Measurements from ENCODE around the gene RNASE7. TPM values are rescaled to one million over a fixed set of nuclear protein-coding genes. Genes with fewer than 3 reads are reported as not detected.

RNASE7 gene
- total and polyA plus RNA-seq, 11 donors: 0.04 TPM; not detected in 10

- DNase-seq (peak in 4 of 5 donors; percentile 57 to 69 (median 66)), ATAC-seq (peak; percentile 23 to 46 (median 32))
- Histone ChIP-seq H3K27me3 (peaks cover 0 to 6% (median 0%) of the 10 kb centered on the region in 9 donors), H3K27ac (peak overlapping the region in 11 of 12 donors; percentile 87 to 99 (median 93)), H3K4me1 (peaks cover 0 to 40% (median 28%) of the 10 kb centered on the region in 12 donors), H3K9me3 (no peaks in the 10 kb centered on the region), H3K4me3 (peak overlapping the region; percentile 14 to 99 (median 82)), H3K36me3 (peaks cover 0 to 12% (median 5%) of the 10 kb centered on the region in 9 donors)
- TF ChIP-seq CTCF (IDR thresholded peaks at IDR 0.05) (peak; percentile 57 to 79 (median 67)), POLR2A (IDR thresholded peaks at IDR 0.05) (no peak)
- WGBS, 4 donors: 2 to 4% (median 3%) methylated on average over 43 to 45 of the region's 45 CpGs
- intact Hi-C loops (cut with DNase I): loop anchor here in 9 of 10 donors (1.0 to 5.0 kb wide), 8 partner anchors 22 to 39 kb away; partner anchors contain the start of gene TMEM253 (in 1 of the 9)
Observed at GRCh38 chr14:21068521-21069387, 26.6 kb downstream of the RNASE7 start.

GRCh38 chr14:21069388-21070082 lies 27.4 kb downstream of the RNASE7 start:
- Histone ChIP-seq H3K9me3 (no peaks in the 10 kb centered on the region), H3K27ac (peak overlapping the region; percentile 86 to 99 (median 92)), H3K36me3 (peaks cover 0 to 20% (median 13%) of the 10 kb centered on the region in 9 donors), H3K27me3 (peaks cover 0 to 6% (median 0%) of the 10 kb centered on the region in 9 donors), H3K4me1 (peaks cover 0 to 40% (median 28%) of the 10 kb centered on the region in 12 donors), H3K4me3 (peak overlapping the region; percentile 68 to 99 (median 82))
- WGBS, 4 donors: 0 to 3% (median 1%) methylated on average over 30 to 40 of the region's 40 CpGs
- TF ChIP-seq CTCF (IDR thresholded peaks at IDR 0.05) (no peak), POLR2A (IDR thresholded peaks at IDR 0.05) (no peak)
- ATAC-seq: peak in 3 of 4 donors; percentile 4 to 31 (median 22)
- DNase-seq: peak; percentile 62 to 73 (median 66)
- intact Hi-C loops (cut with DNase I): loop anchor here (1.0 to 5.0 kb wide), 8 partner anchors 21 to 38 kb away; partner anchors contain the start of gene TMEM253 (in 1 of the 10)

- ATAC-seq (peak in 3 of 4 donors; percentile 32 to 73 (median 69)), DNase-seq (peak; percentile 77 to 89 (median 81))
- WGBS, 4 donors: 0 to 1% (median 0%) methylated on average over 10 to 63 of the region's 63 CpGs
- Histone ChIP-seq H3K4me1 (peaks cover 0 to 40% (median 28%) of the 10 kb centered on the region in 12 donors), H3K36me3 (peaks cover 0 to 26% (median 19%) of the 10 kb centered on the region in 9 donors), H3K4me3 (peak within 1 kb of the TSS; percentile 68 to 99 (median 82)), H3K27me3 (peaks cover 0 to 6% (median 0%) of the 10 kb centered on the region in 9 donors), H3K27ac (peak within 1 kb of the TSS; percentile 86 to 99 (median 92)), H3K9me3 (no peaks in the 10 kb centered on the region)
- no peak for TF ChIP-seq CTCF (IDR thresholded peaks at IDR 0.05)
- peak in 1 of 2 donors; percentile 61 for TF ChIP-seq POLR2A (IDR thresholded peaks at IDR 0.05)
- intact Hi-C loops (cut with DNase I): loop anchor here in 4 of 10 donors (1.0 to 2.0 kb wide), 4 partner anchors 23 to 35 kb away; no protein-coding TSS in a partner anchor
Observed at GRCh38 chr14:21070083-21070609, 28.0 kb downstream of the RNASE7 start, which contains the start of gene ARHGEF40. Gene ARHGEF40, plus strand, starts transcription at chr14:21070304. Its CDS starts 93 bp downstream, at chr14:21070397.

Measured in heart left ventricle (tissue), 16 donors.